Liver (tissue), 9 donors: ENCODE data around the gene B3GALT5. TPM values are rescaled to one million over a fixed set of nuclear protein-coding genes. Genes with fewer than 3 reads are reported as not detected.

Source experiments
- DNase-seq: peaks from one replicate; pipeline ENCODE4 v3.0.0-alpha.2; 2017; ENCODE audit warnings: low spot score
- H3K27ac ChIP-seq, 2 donors: one replicate each; pipeline ENCODE4 v1.7.0; 2013; ENCODE audit warnings: inconsistent platforms in 2 of 2, low read length in 2 of 2, control low read depth in 1 of 2, low read depth in 1 of 2, mild to moderate bottlenecking in 1 of 2
- H3K27me3 ChIP-seq, 4 donors: one replicate each; pipeline versions ENCODE4 v1.6.1 to v1.7.0; 2013; ENCODE audit warnings: low read length in 3 of 4, inconsistent platforms in 1 of 4, mild to moderate bottlenecking in 1 of 4, moderate library complexity in 1 of 4; ENCODE audit not compliant: control insufficient read depth in 4 of 4, insufficient read depth in 4 of 4
- H3K36me3 ChIP-seq, 4 donors: one replicate each; pipeline versions ENCODE4 v1.6.1 to v1.7.0; 2013; ENCODE audit warnings: low read length in 3 of 4, mild to moderate bottlenecking in 3 of 4, low read depth in 1 of 4, moderate library complexity in 1 of 4; ENCODE audit not compliant: control insufficient read depth in 4 of 4, insufficient read depth in 3 of 4
- H3K4me1 ChIP-seq, 4 donors: one replicate each; pipeline versions ENCODE4 v1.6.1 to v1.7.0; 2013; ENCODE audit warnings: low read length in 3 of 4, mild to moderate bottlenecking in 3 of 4, moderate library complexity in 1 of 4; ENCODE audit not compliant: control insufficient read depth in 4 of 4, insufficient read depth in 4 of 4
- H3K4me3 ChIP-seq, 3 donors: one replicate each; pipeline versions ENCODE4 v1.6.1 to v1.7.0; 2013; ENCODE audit warnings: low read length in 3 of 3, control low read depth in 1 of 3, low read depth in 1 of 3, mild to moderate bottlenecking in 1 of 3
- H3K9ac ChIP-seq, 2 donors: one replicate each; pipeline ENCODE4 v1.7.0; 2013; ENCODE audit warnings: low read length in 2 of 2, mild to moderate bottlenecking in 2 of 2, moderate library complexity in 2 of 2, control low read depth in 1 of 2, low read depth in 1 of 2
- H3K9me3 ChIP-seq, 4 donors: one replicate each; pipeline versions ENCODE4 v1.6.1 to v1.7.0; 2013; ENCODE audit warnings: low read length in 3 of 4; ENCODE audit not compliant: control insufficient read depth in 4 of 4
- EGR1 ChIP-seq, 2 donors: IDR thresholded peaks; 2 replicates each; pipeline ENCODE4 v1.6.1; 2016 to 2018; ENCODE audit warnings: antibody characterized with exemption in 2 of 2, low read depth in 2 of 2
- FOXA1 ChIP-seq: IDR thresholded peaks from 2 replicates; pipeline ENCODE4 v1.6.1; 2016; ENCODE audit warnings: antibody characterized with exemption
- GABPA ChIP-seq, 2 donors: IDR thresholded peaks in 1 of 2; conservative IDR thresholded peaks in 1 of 2; 2 replicates each; pipeline ENCODE4 v1.6.1; 2016; ENCODE audit warnings: antibody characterized with exemption in 2 of 2, mild to moderate bottlenecking in 1 of 2, moderate library complexity in 1 of 2
- HNF4A ChIP-seq, 2 donors: conservative IDR thresholded peaks; 2 replicates each; pipeline ENCODE4 v1.6.1; 2016; ENCODE audit warnings: antibody characterized with exemption in 2 of 2, mild to moderate bottlenecking in 2 of 2
- HNF4G ChIP-seq: IDR thresholded peaks from 2 replicates; pipeline ENCODE4 v1.6.1; 2016; ENCODE audit warnings: antibody characterized with exemption
- JUND ChIP-seq, 2 donors: IDR thresholded peaks; 2 replicates each; pipeline ENCODE4 v1.6.1; 2016; ENCODE audit warnings: antibody characterized with exemption in 2 of 2
- NR2F2 ChIP-seq: IDR thresholded peaks from 2 replicates; pipeline ENCODE4 v1.6.1; 2016; ENCODE audit warnings: antibody characterized with exemption
- RAD21 ChIP-seq, 2 donors: IDR thresholded peaks; 2 replicates each; pipeline ENCODE4 v1.6.1; 2016; ENCODE audit warnings: antibody characterized with exemption in 2 of 2, mild to moderate bottlenecking in 2 of 2
- RXRA ChIP-seq, 2 donors: IDR thresholded peaks; 2 replicates each; pipeline ENCODE4 v1.6.1; 2017 to 2018; ENCODE audit warnings: antibody characterized with exemption in 2 of 2, mild to moderate bottlenecking in 1 of 2
- SP1 ChIP-seq: IDR thresholded peaks from 2 replicates; pipeline ENCODE4 v1.6.1; 2018; ENCODE audit warnings: antibody characterized with exemption, mild to moderate bottlenecking
- TAF1 ChIP-seq: conservative IDR thresholded peaks from 2 replicates; pipeline ENCODE4 v1.6.1; 2016; ENCODE audit warnings: antibody characterized with exemption, mild to moderate bottlenecking
- YY1 ChIP-seq: IDR thresholded peaks from 2 replicates; pipeline ENCODE4 v1.6.1; 2016; ENCODE audit warnings: antibody characterized with exemption, mild to moderate bottlenecking
- WGBS: extraction: QIAGEN DNeasy Blood & Tissue Kit; methylation state at CpG from one replicate; pipeline ENCODE4 v1.1.7; 2013; 5-methylcytosine and 5-hydroxymethylcytosine counted together
- polyA plus RNA-seq, 2 donors: library from polyadenylated mRNA; stranded (reverse) in 1 of 2; unstranded in 1 of 2; fragments of 200-250 nt in 1 of 2; fragments of >200 nt in 1 of 2; fragmentation: Nextera tagmentation in 1 of 2; extraction: Ambion mirVana in 1 of 2; gene quantifications; one replicate each; pipeline versions ENCODE4 v1.2.1 to v1.2.3, GENCODE V29; 2013 to 2015
- total RNA-seq, 2 donors: library from RNA; depleted of rRNA; stranded (reverse); fragments of >200 nt; gene quantifications; one replicate each; pipeline ENCODE4 v1.2.3, GENCODE V29; 2014
- TF ChIP-seq, protein P1 (sequence below): IDR thresholded peaks from 2 replicates; pipeline ENCODE4 v1.6.1; 2016; ENCODE audit warnings: antibody characterized with exemption
- TF ChIP-seq, protein P2 (sequence below): IDR thresholded peaks from 2 replicates; pipeline ENCODE4 v1.6.1; 2016; ENCODE audit warnings: antibody characterized with exemption
- TF ChIP-seq, protein P3 (sequence below): IDR thresholded peaks from 2 replicates; pipeline ENCODE4 v1.6.1; 2016; ENCODE audit warnings: antibody characterized with exemption
- TF ChIP-seq, protein P4 (sequence below): fragments of 150-350 bp; IDR thresholded peaks from 2 replicates; pipeline ENCODE4 v1.5.1; 2017; ENCODE audit warnings: improper control_type of control experiment, low read depth, low read length; ENCODE audit not compliant: missing input control
- TF ChIP-seq, protein P5 (sequence below): IDR thresholded peaks from 2 replicates; pipeline ENCODE4 v1.6.1; 2016; ENCODE audit warnings: antibody characterized with exemption, mild to moderate bottlenecking
- donor health status: healthy.
- donor health status: healthy.
- donor health status: healthy.
- donor health status: healthy.
- donor health status: healthy.

Gene B3GALT5
- total and polyA plus RNA-seq, 4 donors: 0.05 to 0.33 (median 0.10) TPM

DNA sequence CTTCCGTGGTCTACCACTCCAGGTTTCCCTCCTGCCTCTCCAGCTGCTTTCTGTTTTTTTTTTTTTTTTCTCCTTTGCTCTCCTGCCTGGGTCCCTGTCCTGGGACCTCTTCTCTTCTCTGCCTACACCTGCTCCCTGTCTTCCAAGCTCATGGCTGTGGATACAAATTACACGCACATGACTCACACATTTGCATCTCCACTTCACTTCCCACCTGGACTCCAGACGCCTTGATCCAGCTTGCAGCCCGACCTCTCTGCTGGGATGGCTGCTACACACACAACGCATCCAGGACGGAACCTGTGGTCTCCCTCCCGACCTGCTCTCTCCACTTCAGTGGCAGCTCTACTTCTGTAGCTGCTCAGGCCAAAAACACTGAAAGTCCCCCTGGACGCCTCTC, 44.4 kb upstream of the B3GALT5 start:
- no peak overlapping the region for H3K4me3 ChIP-seq
- no peak overlapping the region for H3K27ac ChIP-seq
- TF ChIP-seq RXRA (IDR thresholded peaks at IDR 0.05) (no peak), SP1 (no peak), FOXA1 (no peak)
- TF ChIP-seq, protein P1, sequence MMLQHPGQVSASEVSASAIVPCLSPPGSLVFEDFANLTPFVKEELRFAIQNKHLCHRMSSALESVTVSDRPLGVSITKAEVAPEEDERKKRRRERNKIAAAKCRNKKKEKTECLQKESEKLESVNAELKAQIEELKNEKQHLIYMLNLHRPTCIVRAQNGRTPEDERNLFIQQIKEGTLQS: no peak
- 62% methylated on average over 8 of the region's 8 CpGs for WGBS
- H3K9me3 ChIP-seq: no peaks in the 10 kb centered on the region
- H3K4me1 ChIP-seq: no peaks in the 10 kb centered on the region
- H3K36me3 ChIP-seq: no peaks in the 10 kb centered on the region
- no peak for DNase-seq
- H3K9ac ChIP-seq: no peak overlapping the region
- H3K27me3 ChIP-seq: peaks cover 0 to 9% (median 1%) of the 10 kb centered on the region in 4 donors

DNA sequence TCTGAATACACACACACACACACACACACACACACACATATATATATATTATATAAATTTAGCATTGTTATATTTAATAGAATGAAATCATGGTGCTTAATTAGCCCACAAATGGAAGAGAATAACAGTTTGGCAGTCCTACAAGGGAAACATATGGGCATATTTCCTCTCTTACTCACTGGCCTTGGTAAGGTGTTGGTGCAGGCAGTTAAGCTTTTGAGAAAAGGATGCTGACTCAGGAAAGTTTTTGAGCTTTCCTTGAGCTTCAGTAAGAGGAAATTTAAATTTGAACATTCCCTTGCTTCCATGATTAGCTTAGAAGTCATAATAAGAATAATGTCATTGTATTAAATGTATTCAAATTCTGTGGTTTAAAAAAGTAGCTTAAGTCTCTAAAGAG, 37.0 kb upstream of the B3GALT5 start:
- peaks cover 0 to 17% (median 1%) of the 10 kb centered on the region in 4 donors for H3K27me3 ChIP-seq
- no peak overlapping the region for H3K9ac ChIP-seq
- no peak for TF ChIP-seq HNF4G
- TF ChIP-seq, protein P2, sequence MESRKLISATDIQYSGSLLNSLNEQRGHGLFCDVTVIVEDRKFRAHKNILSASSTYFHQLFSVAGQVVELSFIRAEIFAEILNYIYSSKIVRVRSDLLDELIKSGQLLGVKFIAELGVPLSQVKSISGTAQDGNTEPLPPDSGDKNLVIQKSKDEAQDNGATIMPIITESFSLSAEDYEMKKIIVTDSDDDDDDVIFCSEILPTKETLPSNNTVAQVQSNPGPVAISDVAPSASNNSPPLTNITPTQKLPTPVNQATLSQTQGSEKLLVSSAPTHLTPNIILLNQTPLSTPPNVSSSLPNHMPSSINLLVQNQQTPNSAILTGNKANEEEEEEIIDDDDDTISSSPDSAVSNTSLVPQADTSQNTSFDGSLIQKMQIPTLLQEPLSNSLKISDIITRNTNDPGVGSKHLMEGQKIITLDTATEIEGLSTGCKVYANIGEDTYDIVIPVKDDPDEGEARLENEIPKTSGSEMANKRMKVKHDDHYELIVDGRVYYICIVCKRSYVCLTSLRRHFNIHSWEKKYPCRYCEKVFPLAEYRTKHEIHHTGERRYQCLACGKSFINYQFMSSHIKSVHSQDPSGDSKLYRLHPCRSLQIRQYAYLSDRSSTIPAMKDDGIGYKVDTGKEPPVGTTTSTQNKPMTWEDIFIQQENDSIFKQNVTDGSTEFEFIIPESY: no peak
- no peak for TF ChIP-seq JUND (IDR thresholded peaks at IDR 0.05)
- TF ChIP-seq RXRA (IDR thresholded peaks at IDR 0.05): no peak
- no peak for TF ChIP-seq NR2F2
- TF ChIP-seq, protein P3, sequence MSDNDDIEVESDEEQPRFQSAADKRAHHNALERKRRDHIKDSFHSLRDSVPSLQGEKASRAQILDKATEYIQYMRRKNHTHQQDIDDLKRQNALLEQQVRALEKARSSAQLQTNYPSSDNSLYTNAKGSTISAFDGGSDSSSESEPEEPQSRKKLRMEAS: no peak
- TF ChIP-seq, protein P1: no peak
- TF ChIP-seq, protein P4, sequence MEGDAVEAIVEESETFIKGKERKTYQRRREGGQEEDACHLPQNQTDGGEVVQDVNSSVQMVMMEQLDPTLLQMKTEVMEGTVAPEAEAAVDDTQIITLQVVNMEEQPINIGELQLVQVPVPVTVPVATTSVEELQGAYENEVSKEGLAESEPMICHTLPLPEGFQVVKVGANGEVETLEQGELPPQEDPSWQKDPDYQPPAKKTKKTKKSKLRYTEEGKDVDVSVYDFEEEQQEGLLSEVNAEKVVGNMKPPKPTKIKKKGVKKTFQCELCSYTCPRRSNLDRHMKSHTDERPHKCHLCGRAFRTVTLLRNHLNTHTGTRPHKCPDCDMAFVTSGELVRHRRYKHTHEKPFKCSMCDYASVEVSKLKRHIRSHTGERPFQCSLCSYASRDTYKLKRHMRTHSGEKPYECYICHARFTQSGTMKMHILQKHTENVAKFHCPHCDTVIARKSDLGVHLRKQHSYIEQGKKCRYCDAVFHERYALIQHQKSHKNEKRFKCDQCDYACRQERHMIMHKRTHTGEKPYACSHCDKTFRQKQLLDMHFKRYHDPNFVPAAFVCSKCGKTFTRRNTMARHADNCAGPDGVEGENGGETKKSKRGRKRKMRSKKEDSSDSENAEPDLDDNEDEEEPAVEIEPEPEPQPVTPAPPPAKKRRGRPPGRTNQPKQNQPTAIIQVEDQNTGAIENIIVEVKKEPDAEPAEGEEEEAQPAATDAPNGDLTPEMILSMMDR: no peak
- no peak for TF ChIP-seq TAF1
- no peak for TF ChIP-seq GABPA (IDR thresholded peaks at IDR 0.05 in 1 of 2, conservative IDR thresholded peaks at IDR 0.05 in 1 of 2)
- TF ChIP-seq HNF4A (conservative IDR thresholded peaks at IDR 0.05): no peak
- no peak for TF ChIP-seq YY1
- TF ChIP-seq EGR1 (IDR thresholded peaks at IDR 0.05; ENCODE audit: low read depth in 2 of 2): no peak
- TF ChIP-seq, protein P5, sequence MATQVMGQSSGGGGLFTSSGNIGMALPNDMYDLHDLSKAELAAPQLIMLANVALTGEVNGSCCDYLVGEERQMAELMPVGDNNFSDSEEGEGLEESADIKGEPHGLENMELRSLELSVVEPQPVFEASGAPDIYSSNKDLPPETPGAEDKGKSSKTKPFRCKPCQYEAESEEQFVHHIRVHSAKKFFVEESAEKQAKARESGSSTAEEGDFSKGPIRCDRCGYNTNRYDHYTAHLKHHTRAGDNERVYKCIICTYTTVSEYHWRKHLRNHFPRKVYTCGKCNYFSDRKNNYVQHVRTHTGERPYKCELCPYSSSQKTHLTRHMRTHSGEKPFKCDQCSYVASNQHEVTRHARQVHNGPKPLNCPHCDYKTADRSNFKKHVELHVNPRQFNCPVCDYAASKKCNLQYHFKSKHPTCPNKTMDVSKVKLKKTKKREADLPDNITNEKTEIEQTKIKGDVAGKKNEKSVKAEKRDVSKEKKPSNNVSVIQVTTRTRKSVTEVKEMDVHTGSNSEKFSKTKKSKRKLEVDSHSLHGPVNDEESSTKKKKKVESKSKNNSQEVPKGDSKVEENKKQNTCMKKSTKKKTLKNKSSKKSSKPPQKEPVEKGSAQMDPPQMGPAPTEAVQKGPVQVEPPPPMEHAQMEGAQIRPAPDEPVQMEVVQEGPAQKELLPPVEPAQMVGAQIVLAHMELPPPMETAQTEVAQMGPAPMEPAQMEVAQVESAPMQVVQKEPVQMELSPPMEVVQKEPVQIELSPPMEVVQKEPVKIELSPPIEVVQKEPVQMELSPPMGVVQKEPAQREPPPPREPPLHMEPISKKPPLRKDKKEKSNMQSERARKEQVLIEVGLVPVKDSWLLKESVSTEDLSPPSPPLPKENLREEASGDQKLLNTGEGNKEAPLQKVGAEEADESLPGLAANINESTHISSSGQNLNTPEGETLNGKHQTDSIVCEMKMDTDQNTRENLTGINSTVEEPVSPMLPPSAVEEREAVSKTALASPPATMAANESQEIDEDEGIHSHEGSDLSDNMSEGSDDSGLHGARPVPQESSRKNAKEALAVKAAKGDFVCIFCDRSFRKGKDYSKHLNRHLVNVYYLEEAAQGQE: no peak
- TF ChIP-seq FOXA1: no peak
- no peak for TF ChIP-seq SP1
- no peak for TF ChIP-seq RAD21 (IDR thresholded peaks at IDR 0.05)
- H3K9me3 ChIP-seq: no peaks in the 10 kb centered on the region
- H3K27ac ChIP-seq: no peak overlapping the region
- no peak for DNase-seq
- H3K4me1 ChIP-seq: no peaks in the 10 kb centered on the region
- H3K4me3 ChIP-seq: no peak overlapping the region
- no peaks in the 10 kb centered on the region for H3K36me3 ChIP-seq
